Left lung (tissue), 10 donors: ENCODE results near the gene RARA. TPM values are rescaled to one million over a fixed set of nuclear protein-coding genes. Genes with fewer than 3 reads are reported as not detected.

Experiments
- ATAC-seq: fragments of 200-7000 bp; cut with Tn5 transposase; one replicate; pipeline ENCODE4 v1.9.1; 2020; ENCODE audit warnings: moderate library complexity
- DNase-seq, 4 donors: peaks; one replicate each; pipeline ENCODE4 v3.0.0-alpha.2; 2013 to 2020
- H3K27ac ChIP-seq, 2 donors: fragments of 200-600 bp; sonication (generic) in 1 of 2; one replicate each; pipeline versions ENCODE4 v1.5.0 to v1.8.0; 2020 to 2021
- H3K27me3 ChIP-seq, 2 donors: fragments of 200-600 bp; sonication (generic) in 1 of 2; one replicate each; pipeline versions ENCODE4 v1.5.0 to v1.8.0; 2020 to 2021
- H3K36me3 ChIP-seq, 2 donors: fragments of 200-600 bp; sonication (generic) in 1 of 2; one replicate each; pipeline versions ENCODE4 v1.5.0 to v1.8.0; 2020 to 2021
- H3K4me1 ChIP-seq, 2 donors: fragments of 200-600 bp; one replicate each; pipeline ENCODE4 v1.8.0; 2021
- H3K4me3 ChIP-seq, 2 donors: fragments of 200-600 bp; sonication (generic) in 1 of 2; one replicate each; pipeline versions ENCODE4 v1.5.0 to v1.8.0; 2020 to 2021; ENCODE audit warnings: mild to moderate bottlenecking in 1 of 2
- H3K9me3 ChIP-seq, 2 donors: fragments of 200-600 bp; sonication (generic) in 1 of 2; one replicate each; pipeline versions ENCODE4 v1.5.0 to v1.8.0; 2020 to 2021
- CTCF ChIP-seq, 2 donors: fragments of 200-600 bp; sonication (generic) in 1 of 2; IDR thresholded peaks; one replicate each; pipeline versions ENCODE4 v1.5.0 to v1.8.0; 2021; ENCODE audit warnings: antibody characterized with exemption in 2 of 2
- intact Hi-C, 2 donors: fragments of 100-400 bp; cut with DNase I; formaldehyde crosslinking; loops; one replicate each; pipeline versions ENCODE4 v1.11.2 to v1.14.2; 2022
- polyA plus RNA-seq, 6 donors: library from polyadenylated mRNA; unstranded; fragments of 120-200 nt; gene quantifications; one replicate each; pipeline ENCODE4 v1.2.1, GENCODE V29; 2013; ENCODE audit not compliant: insufficient read length in 6 of 6
- total RNA-seq, 2 donors: library from RNA; stranded (reverse); fragmentation: NEBNext Ultra II Directional; extraction: Animal tissue kit (Norgen Biotek cat#: 25700); gene quantifications; one replicate each; pipeline ENCODE4 v1.2.1, GENCODE V29; 2021
- donor health status: DM: no; HTN: yes; CAD: no.
- donor health status: DM: no; HTN: no; CAD: no.

RARA gene
- total and polyA plus RNA-seq, 8 donors, result 45.5 to 62.6 (median 53.1) TPM

DNA sequence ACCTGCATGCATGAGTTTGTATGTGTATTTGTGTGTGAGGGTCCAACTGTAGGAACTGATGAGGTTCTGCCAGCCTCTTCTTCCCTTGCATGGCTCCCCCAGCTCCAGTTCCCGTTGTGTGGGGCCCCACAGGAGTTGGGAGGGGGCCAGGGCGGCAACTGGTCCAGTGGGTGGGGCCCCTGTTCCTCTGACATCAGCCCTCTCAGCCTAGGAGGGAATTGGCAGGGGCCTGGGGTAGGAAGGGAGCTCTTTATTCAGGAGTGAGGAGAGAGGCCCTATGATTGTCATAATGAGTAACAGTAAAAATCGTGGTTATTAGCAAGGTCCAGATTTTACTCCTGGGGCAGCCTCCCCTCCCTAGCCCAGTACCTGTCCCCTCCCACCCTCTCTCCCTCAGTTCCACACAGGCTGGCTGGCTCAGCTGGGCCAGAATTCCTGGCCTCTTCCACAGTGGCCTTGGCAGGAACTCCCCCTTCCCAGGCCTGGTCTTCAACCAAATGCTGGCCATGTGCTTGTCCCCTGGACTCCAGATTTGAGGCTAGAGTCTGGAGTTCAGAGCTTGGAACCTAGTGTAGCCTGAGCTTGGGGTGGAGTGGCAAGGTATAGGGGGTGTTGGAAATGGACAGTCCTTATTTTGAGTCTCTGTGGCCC, 18.9 kb downstream of the RARA start:
- no peaks in the 10 kb centered on the region for H3K9me3 ChIP-seq
- H3K27ac ChIP-seq, result peak overlapping the region; percentile 90 to 100
- H3K4me1 ChIP-seq, result peaks cover 87 to 99% of the 10 kb centered on the region in 2 donors
- DNase-seq (peak in 1 of 4 donors; percentile 78), ATAC-seq (no peak)
- no peaks in the 10 kb centered on the region for H3K27me3 ChIP-seq
- H3K4me3 ChIP-seq, result peak overlapping the region in 1 of 2 donors; percentile 12
- TF ChIP-seq CTCF (IDR thresholded peaks at IDR 0.05), result no peak
- H3K36me3 ChIP-seq, result peaks cover 0 to 14% of the 10 kb centered on the region in 2 donors
- intact Hi-C loops, result no loop called here

- no peak for DNase-seq
- Histone ChIP-seq H3K9me3 (no peaks in the 10 kb centered on the region), H3K4me3 (no peak overlapping the region), H3K36me3 (peaks cover 0 to 14% of the 10 kb centered on the region in 2 donors), H3K27ac (peak overlapping the region; percentile 90 to 100), H3K27me3 (no peaks in the 10 kb centered on the region), H3K4me1 (peaks cover 86 to 99% of the 10 kb centered on the region in 2 donors)
- no peak for TF ChIP-seq CTCF (IDR thresholded peaks at IDR 0.05)
- intact Hi-C loops, result no loop called here
- ATAC-seq, result no peak
Measured at GRCh38 chr17:40328386-40328766, 19.4 kb downstream of the RARA start.

DNA sequence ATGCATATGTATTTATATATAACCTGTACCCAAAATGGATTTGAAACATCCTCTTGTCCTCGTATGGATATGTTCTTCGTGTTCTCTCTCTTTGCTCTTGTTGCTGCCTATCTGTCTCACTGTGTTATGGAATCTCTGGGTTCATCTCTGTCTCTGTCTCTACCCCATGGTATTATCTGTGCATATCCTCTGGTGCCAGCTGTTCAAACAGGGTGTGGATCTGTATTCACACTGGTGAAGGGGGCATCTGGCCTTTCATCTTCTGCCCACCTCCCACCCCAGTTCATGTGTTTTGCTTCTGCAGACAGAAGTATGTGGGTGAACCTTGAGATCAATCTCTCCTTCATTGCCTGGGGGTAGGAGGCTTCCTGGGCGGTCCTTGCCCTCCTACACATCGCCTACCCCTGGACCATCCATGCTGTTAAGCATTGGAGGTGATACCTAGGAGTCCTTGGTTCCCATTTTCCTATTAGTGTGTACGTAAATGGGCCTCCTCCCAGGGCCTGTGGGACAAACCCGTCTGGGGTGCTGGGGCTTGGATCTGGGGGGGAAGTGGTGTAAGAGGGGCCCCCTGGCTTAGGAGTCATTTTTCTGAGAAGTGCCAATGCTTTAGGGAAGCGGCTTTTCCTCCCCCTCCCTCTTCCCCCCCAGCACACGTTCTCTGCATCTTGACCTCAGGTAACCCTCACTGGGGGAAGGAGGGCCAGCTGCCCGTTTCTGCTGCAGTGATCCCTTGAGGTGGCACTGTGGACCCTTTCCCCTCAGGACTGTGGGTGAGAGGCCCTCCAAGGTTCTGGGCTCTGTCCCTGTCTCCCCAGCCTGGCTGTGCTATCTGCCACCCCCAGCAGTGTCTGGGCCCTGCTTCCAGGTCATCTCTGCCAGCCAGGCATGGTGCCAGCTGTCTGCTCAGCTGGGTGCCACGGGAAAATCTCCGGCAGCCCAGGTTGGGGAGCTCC, 21.1 kb downstream of the RARA start:
- Histone ChIP-seq H3K27me3 (no peaks in the 10 kb centered on the region), H3K9me3 (no peaks in the 10 kb centered on the region), H3K4me1 (peaks cover 84 to 100% of the 10 kb centered on the region in 2 donors), H3K4me3 (peak overlapping the region in 1 of 2 donors; percentile 36), H3K36me3 (peaks cover 0 to 14% of the 10 kb centered on the region in 2 donors), H3K27ac (peak overlapping the region; percentile 86 to 100)
- DNase-seq (peak in 2 of 4 donors; percentile 73 to 83), ATAC-seq (peak; percentile 25)
- intact Hi-C loops, result no loop called here
- no peak for TF ChIP-seq CTCF (IDR thresholded peaks at IDR 0.05)

DNA sequence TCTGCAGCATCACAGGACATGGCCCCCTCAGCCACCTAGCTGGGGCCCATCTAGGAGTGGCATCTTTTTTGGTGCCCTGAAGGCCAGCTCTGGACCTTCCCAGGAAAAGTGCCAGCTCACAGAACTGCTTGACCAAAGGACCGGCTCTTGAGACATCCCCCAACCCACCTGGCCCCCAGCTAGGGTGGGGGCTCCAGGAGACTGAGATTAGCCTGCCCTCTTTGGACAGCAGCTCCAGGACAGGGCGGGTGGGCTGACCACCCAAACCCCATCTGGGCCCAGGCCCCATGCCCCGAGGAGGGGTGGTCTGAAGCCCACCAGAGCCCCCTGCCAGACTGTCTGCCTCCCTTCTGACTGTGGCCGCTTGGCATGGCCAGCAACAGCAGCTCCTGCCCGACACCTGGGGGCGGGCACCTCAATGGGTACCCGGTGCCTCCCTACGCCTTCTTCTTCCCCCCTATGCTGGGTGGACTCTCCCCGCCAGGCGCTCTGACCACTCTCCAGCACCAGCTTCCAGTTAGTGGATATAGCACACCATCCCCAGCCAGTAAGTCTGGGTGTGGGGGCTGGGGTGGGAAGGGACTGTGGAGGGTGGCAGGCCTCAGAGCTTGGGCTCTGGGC, 22.0 kb downstream of the RARA start:
- peak in 1 of 4 donors; percentile 73 for DNase-seq
- H3K27ac ChIP-seq, result peak overlapping the region; percentile 86 to 100
- no peak for TF ChIP-seq CTCF (IDR thresholded peaks at IDR 0.05)
- no peak for ATAC-seq
- H3K27me3 ChIP-seq, result no peaks in the 10 kb centered on the region
- no peaks in the 10 kb centered on the region for H3K9me3 ChIP-seq
- H3K36me3 ChIP-seq, result peaks cover 0 to 14% of the 10 kb centered on the region in 2 donors
- H3K4me1 ChIP-seq, result peaks cover 84 to 100% of the 10 kb centered on the region in 2 donors
- intact Hi-C loops, result no loop called here
- peak overlapping the region in 1 of 2 donors; percentile 36 for H3K4me3 ChIP-seq
